ACHN (cell line): ENCODE data around the gene PRPF18.

Experiments
- DNase-seq: peaks from one replicate; pipeline ENCODE4 v3.0.0-alpha.2; 2015
- in situ Hi-C: cut with HindIII; loops from 2 replicates; pipeline ENCODE4 v1.10.0; 2017; ENCODE audit warnings: low sequenced_read_pairs, low pct_ligation_motif_present, low pct_unique_long_range_greater_than_20kb

The PRPF18 gene

GRCh38 chr10:13594641-13595040 lies 7.9 kb downstream of the PRPF18 start:
- in situ Hi-C loops: no loop called here
- no peak for DNase-seq

- in situ Hi-C loops: no loop called here
- DNase-seq: no peak
Measured at GRCh38 chr10:13597909-13598308, 11.1 kb downstream of the PRPF18 start.

GRCh38 chr10:13604357-13605040 lies 17.7 kb downstream of the PRPF18 start:
- no peak for DNase-seq
- in situ Hi-C loops: no loop called here

- in situ Hi-C loops: no loop called here
- no peak for DNase-seq
Measured at GRCh38 chr10:13608246-13608853, 21.6 kb downstream of the PRPF18 start.

GRCh38 chr10:13612654-13613373 lies 26.0 kb downstream of the PRPF18 start:
- DNase-seq: no peak
- in situ Hi-C loops: no loop called here

- in situ Hi-C loops: no loop called here
- DNase-seq: peak; percentile 17
Measured at GRCh38 chr10:13613519-13613918, 26.8 kb downstream of the PRPF18 start.

GRCh38 chr10:13614530-13615332 lies 28.0 kb downstream of the PRPF18 start:
- in situ Hi-C loops: no loop called here
- DNase-seq: no peak

- in situ Hi-C loops: no loop called here
- DNase-seq: no peak
Measured at GRCh38 chr10:13615650-13616300, 29.0 kb downstream of the PRPF18 start.

GRCh38 chr10:13617116-13617515 lies 30.4 kb downstream of the PRPF18 start:
- in situ Hi-C loops: no loop called here
- DNase-seq: no peak

- in situ Hi-C loops: no loop called here
- DNase-seq: no peak
Measured at GRCh38 chr10:13621931-13622330, 35.2 kb downstream of the PRPF18 start.

- no peak for DNase-seq
- in situ Hi-C loops: no loop called here
Measured at GRCh38 chr10:13624630-13625029, 37.9 kb downstream of the PRPF18 start.

- in situ Hi-C loops: no loop called here
- no peak for DNase-seq
Measured at GRCh38 chr10:13627459-13628310, 40.9 kb downstream of the PRPF18 start.

GRCh38 chr10:13628661-13629060 lies 41.9 kb downstream of the PRPF18 start:
- in situ Hi-C loops: no loop called here
- no peak for DNase-seq

GRCh38 chr10:13629116-13629515 lies 42.4 kb downstream of the PRPF18 start:
- in situ Hi-C loops: no loop called here

GRCh38 chr10:13630231-13630630 lies 43.5 kb downstream of the PRPF18 start:
- in situ Hi-C loops: no loop called here

More at GRCh38 chr10:13629116-13629515, 42.4 kb downstream of the PRPF18 start:
- no peak for DNase-seq

GRCh38 chr10:13631594-13631993 lies 44.8 kb downstream of the PRPF18 start:
- DNase-seq: no peak
- in situ Hi-C loops: no loop called here

More at GRCh38 chr10:13630231-13630630, 43.5 kb downstream of the PRPF18 start:
- no peak for DNase-seq

GRCh38 chr10:13632440-13632839 lies 45.7 kb downstream of the PRPF18 start:
- in situ Hi-C loops: no loop called here
- DNase-seq: no peak
